Glutamatergic neuron (in vitro differentiated cells): ENCODE results near the gene PRRT2. TPM values are rescaled to one million over a fixed set of nuclear protein-coding genes. Genes with fewer than 3 reads are reported as not detected.

Experiments used
- DNase-seq: peaks from one replicate; pipeline ENCODE4 v3.0.0; 2022
- H3K27ac Mint-ChIP-seq: one replicate; pipeline ENCODE4 v1.8.0; 2020; ENCODE audit warnings: mild to moderate bottlenecking, mixed read lengths, inconsistent platforms; ENCODE audit not compliant: unreplicated experiment
- H3K27me3 Mint-ChIP-seq: one replicate; pipeline ENCODE4 v1.8.0; 2020; ENCODE audit warnings: mild to moderate bottlenecking, moderate library complexity, mixed read lengths, inconsistent platforms; ENCODE audit not compliant: unreplicated experiment
- H3K36me3 Mint-ChIP-seq: one replicate; pipeline ENCODE4 v1.8.0; 2020; ENCODE audit warnings: mild to moderate bottlenecking, mixed read lengths, inconsistent platforms; ENCODE audit not compliant: unreplicated experiment
- H3K4me1 Mint-ChIP-seq: one replicate; pipeline ENCODE4 v1.8.0; 2020; ENCODE audit warnings: mild to moderate bottlenecking, low read depth, mixed read lengths, inconsistent platforms; ENCODE audit not compliant: unreplicated experiment
- H3K4me3 Mint-ChIP-seq: one replicate; pipeline ENCODE4 v1.8.0; 2020; ENCODE audit warnings: mild to moderate bottlenecking, mixed read lengths, inconsistent platforms; ENCODE audit not compliant: unreplicated experiment
- H3K9me3 Mint-ChIP-seq: one replicate; pipeline ENCODE4 v1.8.0; 2020; ENCODE audit warnings: mild to moderate bottlenecking, moderate library complexity, mixed read lengths, inconsistent platforms; ENCODE audit not compliant: unreplicated experiment
- long read RNA-seq: library from polyadenylated mRNA; unstranded; transcript quantifications from one replicate; pipeline ENCODE4 v2.0.0, GENCODE V29; 2020; ENCODE audit not compliant: unreplicated experiment
- total RNA-seq: library from RNA; stranded (reverse); fragmentation: NEBNext Ultra II Directional; extraction: Animal tissue kit (Norgen Biotek cat#: 25700); gene quantifications from one replicate; pipeline ENCODE4 v1.2.1, GENCODE V29; 2021; ENCODE audit not compliant: unreplicated experiment
- TF ChIP-seq, protein P1 (sequence below): fragments of 200-600 bp; sonication (generic); IDR thresholded peaks from one replicate; pipeline ENCODE4 v1.5.0; 2021; ENCODE audit not compliant: partially characterized antibody, unreplicated experiment

The PRRT2 gene
- 91.0 TPM for total RNA-seq
- long read RNA-seq, partial matches to known transcripts = 1 of 1 reads
- long read RNA-seq, other reads (novel, unspliced or antisense) = 0 of 1 reads

DNA sequence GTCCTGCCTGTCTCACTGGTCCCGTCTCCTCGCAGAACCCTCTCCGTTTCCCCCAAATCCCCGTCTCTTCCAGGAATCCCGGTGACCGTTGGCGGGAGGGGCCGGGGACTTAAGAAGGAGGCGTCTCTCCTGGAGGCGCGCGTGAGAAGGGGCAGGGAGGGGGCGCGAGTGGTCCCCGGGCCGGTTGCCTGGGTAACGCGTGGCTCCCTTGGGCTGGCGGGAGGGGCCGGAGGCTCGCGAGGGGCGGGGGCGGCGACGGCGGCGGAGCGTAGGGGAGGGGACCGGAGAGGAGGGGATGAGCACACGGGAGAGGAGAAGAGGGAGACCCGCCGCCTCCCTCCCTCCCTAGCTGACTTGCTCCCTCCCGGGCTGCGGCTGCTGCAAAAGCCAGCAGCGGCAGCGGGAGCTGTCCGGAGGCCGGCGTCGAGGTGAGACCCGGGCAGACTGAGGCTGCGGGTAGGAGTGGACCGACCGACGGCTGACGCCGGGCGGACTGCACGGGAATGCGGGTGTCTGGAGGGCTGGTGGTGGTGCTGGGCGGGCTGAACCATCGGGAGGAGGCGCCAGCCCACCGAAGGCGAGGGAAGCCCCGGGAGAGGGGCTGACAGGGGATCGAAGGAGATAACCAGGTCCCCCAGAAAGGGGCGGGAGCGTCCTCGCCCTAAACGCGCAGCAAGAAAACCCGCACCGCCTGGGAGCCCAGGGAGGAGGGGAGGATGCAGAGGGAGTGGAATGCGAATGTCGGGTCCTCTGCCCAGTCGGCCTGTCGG lies at the start of gene PRRT2:
Gene PRRT2, plus strand, starts transcription at position 298 of the 770 bp plus-strand sequence. CDS start 862 bp downstream, outside the sequence.
- peaks cover 24% of the 10 kb centered on the region for H3K27me3 Mint-ChIP-seq
- H3K4me1 Mint-ChIP-seq = peaks cover 22% of the 10 kb centered on the region
- H3K27ac Mint-ChIP-seq = peak within 1 kb of the TSS; percentile 95
- no peaks in the 10 kb centered on the region for H3K36me3 Mint-ChIP-seq
- DNase-seq = peak; percentile 92
- TF ChIP-seq, protein P1, sequence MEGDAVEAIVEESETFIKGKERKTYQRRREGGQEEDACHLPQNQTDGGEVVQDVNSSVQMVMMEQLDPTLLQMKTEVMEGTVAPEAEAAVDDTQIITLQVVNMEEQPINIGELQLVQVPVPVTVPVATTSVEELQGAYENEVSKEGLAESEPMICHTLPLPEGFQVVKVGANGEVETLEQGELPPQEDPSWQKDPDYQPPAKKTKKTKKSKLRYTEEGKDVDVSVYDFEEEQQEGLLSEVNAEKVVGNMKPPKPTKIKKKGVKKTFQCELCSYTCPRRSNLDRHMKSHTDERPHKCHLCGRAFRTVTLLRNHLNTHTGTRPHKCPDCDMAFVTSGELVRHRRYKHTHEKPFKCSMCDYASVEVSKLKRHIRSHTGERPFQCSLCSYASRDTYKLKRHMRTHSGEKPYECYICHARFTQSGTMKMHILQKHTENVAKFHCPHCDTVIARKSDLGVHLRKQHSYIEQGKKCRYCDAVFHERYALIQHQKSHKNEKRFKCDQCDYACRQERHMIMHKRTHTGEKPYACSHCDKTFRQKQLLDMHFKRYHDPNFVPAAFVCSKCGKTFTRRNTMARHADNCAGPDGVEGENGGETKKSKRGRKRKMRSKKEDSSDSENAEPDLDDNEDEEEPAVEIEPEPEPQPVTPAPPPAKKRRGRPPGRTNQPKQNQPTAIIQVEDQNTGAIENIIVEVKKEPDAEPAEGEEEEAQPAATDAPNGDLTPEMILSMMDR = no peak
- H3K4me3 Mint-ChIP-seq = peak within 1 kb of the TSS; percentile 95
- peaks cover 19% of the 10 kb centered on the region for H3K9me3 Mint-ChIP-seq

DNA sequence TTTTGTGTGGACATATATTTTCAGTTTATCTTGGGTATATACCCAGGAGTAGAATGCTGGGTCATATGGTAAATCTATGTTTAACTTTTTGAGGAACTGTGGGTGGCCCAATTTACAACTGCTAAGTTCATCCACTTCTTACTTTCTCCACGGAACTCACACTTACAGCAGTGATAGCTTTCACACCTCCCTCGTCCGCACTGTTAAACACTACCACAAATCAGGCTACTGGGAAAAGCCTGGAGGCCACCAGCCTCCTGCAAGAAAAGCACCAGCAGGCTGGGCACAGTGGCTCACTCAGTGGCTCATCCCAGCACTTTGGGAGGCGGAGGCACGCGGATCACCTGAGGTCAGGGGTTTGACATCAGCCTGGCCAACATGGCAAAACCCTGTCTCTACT lies 48.7 kb upstream of the PRRT2 start:
- Mint-ChIP-seq H3K4me3 (no peak overlapping the region), H3K36me3 (no peaks in the 10 kb centered on the region), H3K9me3 (no peaks in the 10 kb centered on the region), H3K27me3 (peaks cover 4% of the 10 kb centered on the region), H3K27ac (no peak overlapping the region), H3K4me1 (no peaks in the 10 kb centered on the region)
- TF ChIP-seq, protein P1 = no peak
- DNase-seq = no peak

DNA sequence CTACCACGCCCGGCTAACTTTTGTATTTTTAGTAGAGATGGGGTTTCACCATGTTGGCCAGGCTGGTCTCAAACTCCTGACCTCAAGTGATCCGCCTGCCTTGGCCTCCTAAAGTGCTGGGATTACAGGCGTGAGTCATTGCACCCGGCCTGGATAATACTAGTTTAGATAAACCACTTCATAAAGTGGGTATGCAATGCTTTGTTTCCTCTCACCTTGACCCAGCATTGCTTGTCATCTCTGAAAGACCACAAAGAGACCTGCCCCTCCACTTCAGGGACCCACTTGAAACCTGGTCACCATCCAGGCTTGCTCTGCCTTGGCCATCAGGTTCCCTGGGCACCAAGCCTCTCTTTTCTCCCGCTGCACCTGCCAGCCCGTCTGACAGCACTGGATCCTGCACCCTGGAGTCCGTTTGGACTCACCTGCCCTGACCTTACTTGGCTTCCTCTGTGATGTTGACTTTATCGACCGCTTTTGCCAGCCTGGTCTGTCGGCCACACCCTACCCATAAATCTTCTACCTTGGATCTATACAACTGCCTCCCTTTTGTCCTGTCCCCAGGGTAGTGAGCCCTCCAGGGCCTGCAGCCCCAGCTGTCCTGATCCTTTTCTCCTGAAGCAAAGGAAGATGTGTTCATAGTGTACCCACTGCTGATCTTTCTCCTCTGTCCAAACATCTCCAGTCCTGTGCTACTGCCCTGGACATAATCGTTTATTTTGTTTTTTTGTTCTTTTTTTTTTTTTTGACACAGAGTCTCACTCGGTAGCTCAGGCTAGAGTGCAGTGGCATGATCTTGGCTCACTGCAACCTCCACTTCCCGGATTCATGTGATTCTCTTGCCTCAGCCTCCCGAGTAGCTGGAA lies 46.6 kb upstream of the PRRT2 start:
- Mint-ChIP-seq H3K27ac (no peak overlapping the region), H3K4me3 (no peak overlapping the region), H3K27me3 (peaks cover 2% of the 10 kb centered on the region), H3K36me3 (no peaks in the 10 kb centered on the region), H3K9me3 (no peaks in the 10 kb centered on the region), H3K4me1 (no peaks in the 10 kb centered on the region)
- no peak for DNase-seq
- TF ChIP-seq, protein P1 = no peak

DNA sequence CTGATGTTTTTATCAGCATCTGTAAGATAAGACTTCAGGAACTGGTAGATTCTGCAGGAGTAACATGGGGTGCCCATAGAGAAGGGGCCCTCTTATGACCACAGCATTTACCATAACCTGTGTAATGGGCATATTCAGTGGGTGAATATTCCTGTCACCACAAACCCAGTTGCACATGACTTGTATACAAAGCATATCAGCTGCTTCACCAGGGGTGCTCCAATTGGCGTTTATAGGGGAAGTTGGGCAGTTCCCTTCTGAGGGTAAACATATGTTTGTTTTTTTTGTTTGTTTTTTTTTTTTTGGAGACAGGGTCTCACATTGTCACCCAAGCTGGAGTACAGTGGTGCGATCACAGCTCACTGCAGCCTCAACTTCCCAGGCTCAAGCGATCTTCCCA lies 45.4 kb upstream of the PRRT2 start:
- Mint-ChIP-seq H3K9me3 (no peaks in the 10 kb centered on the region), H3K27me3 (peaks cover 2% of the 10 kb centered on the region), H3K27ac (no peak overlapping the region), H3K36me3 (no peaks in the 10 kb centered on the region), H3K4me3 (no peak overlapping the region), H3K4me1 (no peaks in the 10 kb centered on the region)
- DNase-seq = no peak
- TF ChIP-seq, protein P1 = no peak
